B cell (primary cell): ENCODE results near the gene SUGCT. TPM values are rescaled to one million over a fixed set of nuclear protein-coding genes. Genes with fewer than 3 reads are reported as not detected.

ENCODE experiments used
- ATAC-seq: fragments of 200-7000 bp; cut with Tn5 transposase; one replicate; pipeline ENCODE4 v1.10.0; 2021; ENCODE audit warnings: low read depth, mild to moderate bottlenecking, moderate number of reproducible peaks, moderate library complexity
- CTCF ChIA-PET: fragments of 350-600 bp; sonication (Branson Sonifier 250); formaldehyde crosslinking; loops from one replicate; lab custom pipeline; 2021; ENCODE audit warnings: antibody characterized with exemption, inconsistent platforms; lab: Charles Lee
- POLR2A ChIA-PET: fragments of 350-600 bp; sonication (Branson Sonifier 250); formaldehyde crosslinking; loops from one replicate; lab custom pipeline; 2021; ENCODE audit warnings: antibody characterized with exemption; lab: Charles Lee
- DNase-seq: peaks from one replicate; pipeline ENCODE4 v3.0.0; 2013
- H2AFZ ChIP-seq: 2 replicates; pipeline ENCODE4 v1.6.1; 2012; ENCODE audit warnings: mild to moderate bottlenecking, low read depth, low read length; ENCODE audit not compliant: insufficient read depth, poor library complexity, severe bottlenecking
- H3K27ac ChIP-seq, 2 donors: 1 replicate in 1 of 2; 2 replicates in 1 of 2; pipeline ENCODE4 v1.5.1; 2012 to 2013; ENCODE audit warnings: low read length in 2 of 2, mild to moderate bottlenecking in 2 of 2, moderate library complexity in 1 of 2
- H3K27me3 ChIP-seq, 4 experiments: fragments of 200-600 bp in 1 of 4; sonication (generic) in 1 of 4; replicated peaks in 1 of 4; 1 replicate in 2 of 4; 2 replicates in 2 of 4; pipeline versions ENCODE4 v1.6.1 to v1.7.0; 2013 to 2016; ENCODE audit warnings: low read length in 3 of 4, mild to moderate bottlenecking in 2 of 4, mixed read lengths in 1 of 4, moderate library complexity in 1 of 4; ENCODE audit not compliant: insufficient read depth in 4 of 4, control insufficient read depth in 3 of 4; ENCODE audit errors: control extremely low read depth in 1 of 4
- H3K36me3 ChIP-seq, 2 experiments: replicated peaks in 1 of 2; 1 replicate in 1 of 2; 2 replicates in 1 of 2; pipeline versions ENCODE4 v1.6.1 to v1.7.1; 2013; ENCODE audit warnings: low read length in 1 of 2; ENCODE audit not compliant: insufficient read depth in 2 of 2, control insufficient read depth in 1 of 2; ENCODE audit errors: control extremely low read depth in 1 of 2, extremely low read depth in 1 of 2
- H3K4me1 ChIP-seq, 2 donors: fragments of 200-600 bp in 1 of 2; sonication (generic) in 1 of 2; 1 replicate in 1 of 2; 2 replicates in 1 of 2; pipeline versions ENCODE4 v1.5.1 to v1.6.1; 2013 to 2017; ENCODE audit warnings: low read length in 2 of 2; ENCODE audit not compliant: control insufficient read depth in 2 of 2, insufficient read depth in 2 of 2
- H3K4me2 ChIP-seq: replicated peaks from 2 replicates; pipeline ENCODE3; 2012; ENCODE audit warnings: mild to moderate bottlenecking, low read depth, low read length; ENCODE audit not compliant: poor library complexity, severe bottlenecking
- H3K4me3 ChIP-seq, 5 experiments: fragments of 200-600 bp in 1 of 5; sonication (generic) in 1 of 5; 1 replicate in 3 of 5; 2 replicates in 2 of 5; pipeline versions ENCODE4 v1.5.1 to v1.7.0; 2011 to 2016; ENCODE audit warnings: low read length in 4 of 5, mild to moderate bottlenecking in 4 of 5, low read depth in 2 of 5, control low read depth in 1 of 5, moderate library complexity in 1 of 5; ENCODE audit not compliant: insufficient read depth in 1 of 5; ENCODE audit errors: control extremely low read depth in 1 of 5, extremely low read depth in 1 of 5
- H3K79me2 ChIP-seq: fragments of 200-600 bp; sonication (generic); one replicate; pipeline ENCODE4 v1.6.0; 2016; ENCODE audit warnings: low read length; ENCODE audit not compliant: control insufficient read depth, insufficient read depth
- H3K9ac ChIP-seq: fragments of 200-600 bp; sonication (generic); 2 replicates; pipeline ENCODE4 v1.6.1; 2017; ENCODE audit warnings: mild to moderate bottlenecking, low read length, moderate library complexity
- H3K9me3 ChIP-seq, 3 donors: one replicate each; pipeline versions ENCODE4 v1.6.1 to v1.7.1; 2013; ENCODE audit warnings: low read length in 2 of 3; ENCODE audit not compliant: control insufficient read depth in 2 of 3, insufficient read depth in 1 of 3; ENCODE audit errors: control extremely low read depth in 1 of 3
- H4K20me1 ChIP-seq: 2 replicates; pipeline ENCODE4 v1.6.0; 2012; ENCODE audit warnings: mild to moderate bottlenecking, low read length; ENCODE audit not compliant: insufficient read depth, control insufficient read depth, poor library complexity, severe bottlenecking
- H3K27ac Mint-ChIP-seq: one replicate; pipeline ENCODE4 v1.8.0; 2021; ENCODE audit warnings: mixed read lengths
- H3K27me3 Mint-ChIP-seq: one replicate; pipeline ENCODE4 v1.8.0; 2021; ENCODE audit warnings: mixed read lengths
- H3K4me1 Mint-ChIP-seq: one replicate; pipeline ENCODE4 v1.8.0; 2021; ENCODE audit warnings: mixed read lengths
- H3K4me3 Mint-ChIP-seq: one replicate; pipeline ENCODE4 v1.8.0; 2021; ENCODE audit warnings: mixed read lengths
- H3K9me3 Mint-ChIP-seq: one replicate; pipeline ENCODE4 v1.8.0; 2022; ENCODE audit warnings: mixed read lengths; ENCODE audit not compliant: insufficient read depth
- EZH2 ChIP-seq: IDR thresholded peaks from 2 replicates; pipeline ENCODE4 v1.6.1; 2012; ENCODE audit warnings: borderline replicate concordance, low read depth, mild to moderate bottlenecking, moderate library complexity, low read length; ENCODE audit not compliant: insufficient read depth, poor library complexity, severe bottlenecking
- WGBS: methylation state at CpG from one replicate; pipeline ENCODE4 v1.1.5; 2013; ENCODE audit warnings: missing lambda C conversion rate; ENCODE audit not compliant: insufficient coverage; 5-methylcytosine and 5-hydroxymethylcytosine counted together
- intact Hi-C: fragments of 100-400 bp; cut with micrococcal nuclease; formaldehyde crosslinking; loops from one replicate; pipeline ENCODE4 v1.10.0; 2022
- polyA plus RNA-seq: library from polyadenylated mRNA; depleted of rRNA; stranded (reverse); fragments of >200 nt; gene quantifications from 2 replicates; pipeline ENCODE4 v1.2.3, GENCODE V29; 2012
- total RNA-seq, 2 donors: library from RNA; stranded (reverse); fragments of 120-200 nt in 1 of 2; gene quantifications; 1 replicate in 1 of 2; 2 replicates in 1 of 2; pipeline versions ENCODE4 v1.2.3 to v1.2.4, GENCODE V29; 2013 to 2022
- TF ChIP-seq, protein P1 (sequence below): fragments of 200-600 bp; IDR thresholded peaks from one replicate; pipeline ENCODE4 v1.8.0; 2022; ENCODE audit warnings: antibody characterized with exemption, mild to moderate bottlenecking

The SUGCT gene
- total and polyA plus RNA-seq, 2 donors (not counting 1 experiment from before 2014, with no cell fraction given), result 0.19 to 0.86 TPM

- H3K27ac ChIP-seq, result no peak overlapping the region
- no peak for DNase-seq
- H3K36me3 ChIP-seq, result no peaks in the 10 kb centered on the region
- Mint-ChIP-seq H3K4me1 (no peaks in the 10 kb centered on the region), H3K27me3 (no peaks in the 10 kb centered on the region), H3K27ac (no peak overlapping the region), H3K9me3 (no peaks in the 10 kb centered on the region), H3K4me3 (no peak overlapping the region)
- H3K4me2 ChIP-seq, result no peak overlapping the region
- H3K4me1 ChIP-seq, result no peaks in the 10 kb centered on the region
- TF ChIP-seq EZH2, result no peak
- TF ChIP-seq, protein P1, sequence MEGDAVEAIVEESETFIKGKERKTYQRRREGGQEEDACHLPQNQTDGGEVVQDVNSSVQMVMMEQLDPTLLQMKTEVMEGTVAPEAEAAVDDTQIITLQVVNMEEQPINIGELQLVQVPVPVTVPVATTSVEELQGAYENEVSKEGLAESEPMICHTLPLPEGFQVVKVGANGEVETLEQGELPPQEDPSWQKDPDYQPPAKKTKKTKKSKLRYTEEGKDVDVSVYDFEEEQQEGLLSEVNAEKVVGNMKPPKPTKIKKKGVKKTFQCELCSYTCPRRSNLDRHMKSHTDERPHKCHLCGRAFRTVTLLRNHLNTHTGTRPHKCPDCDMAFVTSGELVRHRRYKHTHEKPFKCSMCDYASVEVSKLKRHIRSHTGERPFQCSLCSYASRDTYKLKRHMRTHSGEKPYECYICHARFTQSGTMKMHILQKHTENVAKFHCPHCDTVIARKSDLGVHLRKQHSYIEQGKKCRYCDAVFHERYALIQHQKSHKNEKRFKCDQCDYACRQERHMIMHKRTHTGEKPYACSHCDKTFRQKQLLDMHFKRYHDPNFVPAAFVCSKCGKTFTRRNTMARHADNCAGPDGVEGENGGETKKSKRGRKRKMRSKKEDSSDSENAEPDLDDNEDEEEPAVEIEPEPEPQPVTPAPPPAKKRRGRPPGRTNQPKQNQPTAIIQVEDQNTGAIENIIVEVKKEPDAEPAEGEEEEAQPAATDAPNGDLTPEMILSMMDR, result no peak
- no peak overlapping the region for H3K9ac ChIP-seq
- intact Hi-C loops, result no loop called here
- H3K4me3 ChIP-seq, result no peak overlapping the region
- WGBS, result 75% methylated on average over 4 of the region's 9 CpGs
- no peaks in the 10 kb centered on the region for H3K9me3 ChIP-seq
- no peak overlapping the region for H2AFZ ChIP-seq
- ChIA-PET CTCF (no interaction called here), POLR2A (no interaction called here)
- no peaks in the 10 kb centered on the region for H3K79me2 ChIP-seq
- no peak for ATAC-seq
- H3K27me3 ChIP-seq, result no peaks in the 10 kb centered on the region
- no peaks in the 10 kb centered on the region for H4K20me1 ChIP-seq
Observed at GRCh38 chr7:40700653-40701421, 566.0 kb downstream of the SUGCT start.

GRCh38 chr7:40701836-40702551, 567.2 kb downstream of the SUGCT start:
- Histone ChIP-seq H2AFZ (no peak overlapping the region), H3K9me3 (no peaks in the 10 kb centered on the region), H3K27me3 (no peaks in the 10 kb centered on the region), H3K4me1 (no peaks in the 10 kb centered on the region), H3K4me2 (no peak overlapping the region), H3K4me3 (no peak overlapping the region), H3K9ac (no peak overlapping the region), H3K36me3 (no peaks in the 10 kb centered on the region), H3K27ac (no peak overlapping the region), H4K20me1 (no peaks in the 10 kb centered on the region), H3K79me2 (no peaks in the 10 kb centered on the region)
- TF ChIP-seq EZH2, result no peak
- TF ChIP-seq, protein P1, result no peak
- Mint-ChIP-seq H3K4me1 (no peaks in the 10 kb centered on the region), H3K27me3 (no peaks in the 10 kb centered on the region), H3K9me3 (no peaks in the 10 kb centered on the region), H3K4me3 (no peak overlapping the region), H3K27ac (no peak overlapping the region)
- no CpG with 5 or more reads among the region's 3 CpGs for WGBS
- no peak for DNase-seq
- POLR2A ChIA-PET, result no interaction called here
- CTCF ChIA-PET, result no interaction called here
- intact Hi-C loops, result no loop called here
- no peak for ATAC-seq
